GM21390 (cell line): ENCODE data around the gene RHBDF2.

ENCODE experiments used
- ATAC-seq: cut with Tn5 transposase; IDR thresholded peaks from one replicate; pipeline ENCODE4 v1.9.1; 2021; ENCODE audit not compliant: unreplicated experiment

Gene RHBDF2

DNA sequence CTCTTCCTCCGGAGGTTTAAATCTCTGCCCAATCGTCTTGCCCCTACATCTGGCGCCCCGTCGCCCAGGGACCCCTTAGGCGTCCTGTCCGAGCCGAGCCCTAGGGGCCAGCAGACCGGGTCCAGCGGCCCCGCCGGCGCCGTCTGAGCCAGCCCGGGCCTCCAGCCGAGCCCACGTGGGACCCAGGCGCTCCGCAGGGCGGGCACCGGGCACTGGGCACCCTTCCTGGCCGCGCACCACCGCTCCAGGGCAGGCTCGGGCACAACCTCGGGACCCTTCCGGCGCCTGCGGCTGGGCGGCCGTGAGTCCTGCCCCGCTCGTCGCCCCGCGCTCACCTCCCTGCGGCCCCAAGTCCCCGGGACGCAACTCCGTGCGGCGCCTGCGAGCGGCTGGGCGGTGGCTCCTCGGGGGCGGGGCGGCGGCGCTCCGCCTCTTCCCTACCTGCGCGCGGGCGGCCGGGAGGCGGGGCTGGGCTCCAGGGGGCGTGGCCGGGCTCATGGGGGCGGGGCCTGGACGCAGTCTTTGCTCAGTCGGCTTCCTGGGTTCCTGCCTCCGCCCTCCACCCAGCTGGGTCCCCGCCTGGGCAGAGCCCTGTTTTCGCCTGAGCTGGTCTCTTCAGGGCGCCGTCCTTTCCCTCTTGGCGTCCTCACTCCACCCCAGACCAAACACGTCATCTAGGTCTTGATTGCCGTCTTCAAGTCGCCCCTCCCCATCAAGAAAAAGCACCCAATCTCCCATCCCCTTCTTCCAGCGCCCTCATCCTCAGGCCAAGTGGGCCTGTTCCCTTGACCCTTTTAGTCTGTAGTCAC, at the start of gene RHBDF2:
RHBDF2 (minus strand) TSS at position 406 of the 809 bp plus-strand sequence. CDS start 19,899 bp downstream, outside the sequence.
- peak; percentile 64 for ATAC-seq

DNA sequence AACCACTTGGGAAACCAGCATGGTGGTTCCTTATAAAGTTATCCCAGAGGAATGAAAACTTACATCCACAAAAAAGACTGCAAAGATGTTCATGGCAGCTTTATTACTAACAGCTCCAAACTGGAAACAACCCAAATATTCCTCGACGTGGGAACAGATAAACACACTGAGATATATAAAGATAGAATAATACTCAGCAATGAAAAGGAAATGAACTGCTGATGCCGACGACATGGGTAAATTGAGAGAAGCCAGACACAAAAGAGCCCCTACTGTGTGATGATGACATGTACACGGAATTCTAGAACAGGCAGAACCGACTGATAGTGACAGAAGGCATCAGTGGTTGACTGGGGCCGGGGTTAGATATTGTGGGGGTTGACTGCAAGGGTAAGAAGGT, 48.3 kb upstream of the RHBDF2 start:
- ATAC-seq: no peak

DNA sequence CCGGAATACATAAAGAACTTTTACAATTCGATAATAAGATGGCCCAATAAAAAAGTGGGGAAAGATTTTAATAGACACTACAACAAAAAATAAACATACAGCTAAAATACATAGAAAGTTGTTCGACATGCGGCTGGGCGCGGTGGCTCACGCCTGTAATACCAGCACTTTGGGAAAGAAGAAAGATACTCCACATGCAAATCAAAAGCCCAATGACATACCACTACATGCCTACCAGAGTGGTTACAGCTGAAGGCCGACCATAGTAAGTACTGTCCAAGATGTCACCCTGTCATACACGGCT, 47.9 kb upstream of the RHBDF2 start:
- ATAC-seq: no peak

DNA sequence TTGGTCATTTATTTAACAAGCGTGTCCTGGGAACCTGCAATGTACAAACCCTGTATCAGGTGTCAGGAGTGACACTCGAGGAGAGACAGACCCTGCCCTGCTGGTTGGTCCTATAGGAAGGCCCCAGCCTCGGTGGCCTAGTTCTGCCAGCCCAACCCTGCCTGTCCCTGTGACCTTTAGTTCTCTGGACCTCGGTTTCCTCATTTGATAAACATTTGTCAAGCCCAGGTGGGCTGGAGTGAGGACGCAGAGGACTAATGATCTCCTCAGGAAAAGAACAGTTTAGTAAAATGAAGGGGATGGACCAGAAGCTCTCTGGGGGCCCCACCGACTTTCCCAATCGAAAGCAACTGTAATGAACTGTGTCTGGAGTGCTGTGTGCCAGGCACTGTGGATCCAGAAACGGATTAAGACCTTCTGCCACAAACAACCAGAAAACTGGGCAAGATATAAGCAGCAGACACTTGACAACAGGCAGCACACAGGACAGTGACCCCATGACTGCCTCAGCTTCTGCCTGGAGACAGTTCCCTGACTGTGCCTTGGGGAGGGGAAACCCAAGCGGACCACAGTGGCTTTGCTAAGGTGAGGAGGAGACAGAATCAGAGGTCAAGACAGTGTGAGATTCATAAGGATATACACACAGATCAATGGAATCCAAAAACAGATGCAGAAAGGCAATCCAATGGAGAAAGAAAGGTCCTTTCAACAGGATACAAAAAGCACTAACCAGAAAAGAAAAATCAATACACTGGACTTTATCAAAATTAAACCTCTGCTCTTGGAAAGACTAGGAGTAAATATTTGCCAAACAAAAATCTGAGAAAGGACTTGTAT, 47.4 kb upstream of the RHBDF2 start:
- no peak for ATAC-seq

DNA sequence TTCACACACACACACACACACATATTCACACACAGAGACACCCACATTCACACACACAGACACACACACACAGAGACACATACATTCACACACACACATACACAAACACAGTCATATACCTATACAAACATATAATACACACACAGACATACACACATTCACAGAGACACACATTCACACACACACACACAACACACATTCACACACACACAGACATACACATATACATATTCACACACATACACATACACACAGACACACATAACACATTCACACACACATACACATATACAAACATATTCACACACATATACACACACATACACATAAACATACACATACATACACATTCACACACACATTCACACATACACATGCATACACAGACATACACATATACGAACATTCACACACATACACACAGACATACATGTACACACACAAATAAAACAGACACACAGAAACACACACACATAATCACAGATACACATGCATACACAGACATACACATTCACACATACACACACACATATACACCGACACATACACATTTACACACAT, 46.5 kb upstream of the RHBDF2 start:
- ATAC-seq: no peak

DNA sequence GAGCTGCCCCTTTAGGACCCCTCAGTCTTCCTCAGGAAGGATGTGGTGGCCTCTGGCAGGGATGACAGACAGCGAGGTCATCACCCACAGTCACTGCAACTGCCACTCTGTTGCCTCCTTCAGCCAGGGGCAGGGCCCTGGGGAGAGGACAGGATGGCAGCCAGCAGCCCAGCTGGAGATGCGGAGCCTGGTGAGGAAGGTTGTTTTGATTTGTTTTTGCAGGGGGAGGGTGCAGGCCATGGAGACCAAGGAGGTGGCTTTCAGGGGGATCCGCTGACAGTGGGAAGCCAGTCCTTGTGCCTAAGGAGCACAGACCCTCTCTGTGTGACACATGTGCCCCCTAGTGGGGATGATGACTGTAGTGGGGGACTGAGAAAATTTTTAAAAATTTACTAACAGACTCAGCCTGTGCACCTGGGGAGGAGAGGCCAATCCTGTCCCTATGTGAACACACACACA, 46.0 kb upstream of the RHBDF2 start:
- no peak for ATAC-seq

DNA sequence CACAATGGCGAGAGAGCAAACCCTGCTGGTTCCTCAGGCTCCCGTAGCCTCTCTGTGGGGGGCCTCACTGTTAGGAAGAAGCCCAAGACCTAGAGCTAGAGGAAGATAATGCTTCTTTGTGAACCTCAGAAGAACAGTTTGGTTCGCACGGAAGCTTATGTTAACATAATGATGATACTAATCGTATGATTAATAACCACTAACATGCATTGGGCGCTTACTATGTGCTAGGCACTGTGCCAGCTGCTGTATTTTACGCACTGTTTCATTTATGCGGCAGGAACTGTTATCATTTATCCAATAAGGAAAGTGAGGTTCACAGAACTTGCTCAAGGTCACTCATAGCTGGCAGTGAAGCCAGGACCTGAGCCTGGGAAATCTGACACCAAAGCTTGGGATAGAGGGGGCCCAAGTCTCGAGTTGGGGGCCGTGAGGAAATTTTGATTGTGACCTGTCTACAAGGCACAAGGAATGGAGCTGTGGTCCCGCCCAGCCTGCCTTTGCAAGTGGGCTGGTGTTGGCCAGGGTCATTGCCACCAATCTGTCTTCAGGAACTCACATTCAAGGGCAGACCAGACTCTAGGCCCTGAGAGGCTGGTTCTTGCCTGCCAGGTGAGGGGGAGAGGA, 45.4 kb upstream of the RHBDF2 start:
- ATAC-seq: no peak

DNA sequence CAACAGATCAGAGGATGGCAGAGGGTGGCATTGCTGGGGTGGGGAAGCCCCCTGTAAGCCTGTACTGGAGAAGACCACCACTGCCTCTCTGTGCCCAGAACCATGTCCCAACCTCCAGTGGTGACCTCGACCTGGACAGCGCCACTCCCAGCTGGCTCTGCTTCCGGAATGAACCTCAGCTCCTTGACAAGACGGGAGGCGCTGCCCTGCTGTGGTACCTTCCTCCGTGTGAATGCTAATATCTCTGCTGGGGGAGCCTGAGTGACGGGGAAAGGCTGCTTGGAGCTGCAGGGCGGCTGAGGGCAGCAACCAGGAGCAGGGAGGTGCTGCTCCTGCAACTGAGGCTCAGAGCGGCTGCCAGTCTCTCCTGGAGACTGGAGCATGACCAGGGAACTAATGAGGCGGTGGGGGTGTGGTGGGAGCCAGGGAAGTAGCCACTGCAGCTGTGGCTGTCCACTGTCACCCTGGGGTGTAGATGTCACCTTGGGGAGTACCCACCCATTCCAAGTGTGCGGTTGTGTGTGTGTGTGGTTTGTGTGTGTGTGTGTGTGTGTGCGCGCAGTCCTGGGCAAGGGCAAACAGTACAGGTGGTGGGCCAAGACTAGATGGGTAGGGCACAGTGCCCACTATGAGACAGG, 44.8 kb upstream of the RHBDF2 start:
- no peak for ATAC-seq

DNA sequence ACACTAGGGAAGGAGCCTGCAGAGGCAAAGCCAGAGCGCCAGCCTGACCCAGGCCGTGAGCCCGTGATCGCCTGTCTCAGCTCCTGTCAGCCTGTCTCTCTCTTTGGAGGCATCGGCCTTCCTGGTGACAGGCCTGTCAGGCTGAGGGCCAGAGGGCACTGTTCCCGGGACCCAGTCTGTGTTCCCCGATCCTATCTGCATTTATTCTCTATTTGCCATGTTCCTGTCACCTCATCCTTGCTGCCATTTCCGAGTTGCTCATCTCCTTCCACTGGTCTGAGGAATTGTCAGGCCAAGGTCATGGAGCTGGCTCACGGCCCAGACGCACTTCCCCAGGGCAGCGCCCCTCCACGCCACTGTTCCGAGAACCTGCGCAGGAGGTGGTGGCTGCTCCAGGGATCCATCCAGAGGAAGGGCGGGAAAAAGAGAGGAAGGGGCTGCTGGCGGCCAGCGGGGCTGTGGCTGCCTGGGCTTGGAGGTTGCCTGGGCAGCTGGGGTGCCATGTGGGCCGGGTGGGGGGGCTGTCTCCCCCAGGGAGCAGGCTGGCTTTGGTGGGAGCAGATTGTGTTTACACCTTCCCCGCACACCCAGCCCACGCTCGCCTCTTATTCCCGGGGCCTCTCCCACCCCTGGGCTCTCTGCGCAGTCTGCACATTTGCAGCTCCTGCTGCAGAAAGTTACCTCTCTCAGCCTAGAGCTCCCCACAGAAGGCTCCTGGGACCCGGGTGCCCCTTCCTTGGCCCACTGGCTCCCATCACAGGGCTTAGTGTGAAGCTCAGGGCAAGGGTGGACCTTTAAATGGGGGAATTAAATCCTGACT, 43.5 kb upstream of the RHBDF2 start:
- no peak for ATAC-seq

DNA sequence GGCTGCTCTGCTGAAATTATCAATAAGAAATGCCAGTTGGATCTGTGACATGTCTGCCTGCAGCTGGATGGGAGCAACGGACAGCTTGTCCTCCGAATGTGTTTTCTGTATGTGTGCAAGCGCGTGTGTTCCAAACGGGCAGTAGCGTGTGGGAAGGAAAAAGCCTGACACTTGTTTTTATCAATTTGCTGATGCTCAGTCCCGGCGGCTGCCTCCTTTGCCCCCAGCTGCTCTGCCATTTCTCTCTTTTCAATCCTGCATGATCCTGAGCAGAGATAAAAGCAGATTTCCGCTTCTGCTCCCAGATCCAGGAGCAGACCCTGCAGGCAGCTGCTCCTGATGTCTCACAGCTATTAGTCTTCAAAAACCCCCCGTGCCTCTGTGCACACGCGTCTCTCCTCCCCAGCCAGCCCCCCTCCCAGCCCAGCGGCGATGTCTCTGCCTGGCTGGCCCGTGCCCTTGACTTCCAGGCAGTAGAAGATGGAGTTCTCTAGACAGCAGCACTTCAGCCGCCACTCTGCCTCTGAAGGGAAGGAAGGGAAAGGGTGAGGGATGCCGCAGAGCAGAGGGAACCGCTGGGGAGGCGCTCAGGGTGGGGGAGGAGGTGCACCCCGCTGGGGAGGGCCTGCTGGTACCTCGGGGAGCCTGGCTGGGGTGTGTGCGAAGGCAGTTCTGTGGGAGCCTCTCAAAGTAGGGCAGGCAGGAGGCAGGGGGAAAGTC, 42.8 kb upstream of the RHBDF2 start:
- no peak for ATAC-seq

DNA sequence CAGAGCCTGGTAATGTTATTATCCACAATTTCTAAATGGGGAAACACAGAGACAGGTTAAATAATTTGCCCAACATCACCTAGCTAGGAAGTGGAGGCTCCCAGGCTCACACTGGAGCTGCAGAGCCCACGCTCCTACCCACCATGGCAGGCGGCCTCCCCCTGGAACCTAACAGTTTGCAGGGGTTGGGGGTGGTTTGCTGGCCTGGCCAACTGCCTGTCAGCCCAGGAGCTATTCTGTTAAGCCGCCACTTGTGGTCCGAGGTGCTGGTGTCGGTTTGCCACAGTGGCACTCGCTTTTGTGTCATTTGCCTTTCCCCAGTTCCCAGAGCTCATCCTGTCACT, 42.2 kb upstream of the RHBDF2 start:
- ATAC-seq: no peak

DNA sequence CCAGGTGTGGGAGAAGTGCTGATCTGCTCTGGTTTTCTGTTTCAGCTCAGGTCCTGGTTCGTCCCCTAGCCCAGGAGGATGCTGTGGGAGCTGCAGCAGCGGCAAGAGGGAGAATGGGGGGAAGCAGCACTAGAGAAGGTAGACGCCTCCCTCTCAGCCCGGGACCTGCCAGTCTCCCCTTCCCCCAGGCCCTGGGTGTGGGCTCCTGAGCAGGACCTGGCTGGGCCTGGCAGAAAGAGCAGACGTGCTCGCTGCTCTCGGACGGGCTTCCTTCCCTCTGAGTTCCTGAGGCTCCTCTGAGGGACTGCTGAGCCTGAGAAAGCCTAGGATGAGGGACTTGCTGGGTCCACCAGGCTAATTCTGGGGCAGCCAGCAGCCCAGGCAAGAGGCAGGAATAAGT, 41.8 kb upstream of the RHBDF2 start:
- ATAC-seq: no peak

DNA sequence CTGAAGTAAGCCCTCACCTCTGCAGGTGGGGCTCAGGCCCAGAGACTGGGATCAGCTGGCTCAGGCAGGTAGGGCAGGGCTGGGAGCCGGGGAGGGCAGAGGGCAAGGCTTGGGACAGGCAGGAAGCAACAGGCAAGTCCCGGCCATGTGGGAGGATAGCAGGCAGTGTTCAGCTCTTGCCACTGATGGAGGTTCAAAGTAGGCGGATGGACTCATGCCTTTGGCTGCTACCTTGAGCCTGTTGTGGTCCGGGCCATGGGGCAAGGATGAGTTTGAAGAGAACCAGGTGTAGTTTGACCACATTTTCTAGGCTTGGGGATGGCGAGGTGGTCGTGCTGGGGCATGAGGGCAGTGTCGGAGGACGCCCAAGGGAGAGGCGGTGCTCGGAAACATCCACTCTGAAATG, 41.3 kb upstream of the RHBDF2 start:
- no peak for ATAC-seq

DNA sequence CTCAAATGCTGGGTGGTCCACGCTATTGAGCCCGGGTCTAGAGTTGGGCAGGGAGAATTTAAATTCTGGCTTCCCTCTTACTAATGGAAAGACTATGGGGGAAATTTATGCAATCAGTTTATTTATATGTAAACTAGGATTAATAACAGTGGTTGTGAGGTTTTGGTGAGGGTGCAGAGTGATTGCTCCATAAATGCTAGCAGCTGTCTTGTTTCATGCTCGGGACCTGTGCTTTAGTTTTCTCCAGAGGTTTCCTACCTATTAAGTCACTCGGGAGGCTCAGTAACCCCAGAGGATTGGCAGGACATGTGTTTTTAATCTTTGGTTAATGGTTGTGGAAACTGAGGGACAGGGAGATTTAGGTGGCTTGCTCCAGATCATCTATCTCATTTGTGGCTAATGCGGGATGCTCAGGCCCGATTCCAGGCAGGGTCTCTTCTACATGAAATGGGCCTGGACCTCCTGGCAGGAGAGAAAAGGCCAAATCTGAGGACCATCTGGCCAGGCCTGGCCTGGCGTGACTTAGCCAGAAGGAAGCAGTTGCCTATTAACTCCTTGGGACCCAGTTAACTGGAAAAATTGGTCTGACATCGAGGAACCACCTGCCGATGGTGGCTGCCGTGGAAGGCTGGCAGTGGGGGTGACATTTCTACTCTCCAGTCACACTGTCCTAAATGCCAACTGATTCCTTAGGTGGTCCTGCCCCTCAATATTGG, 40.7 kb upstream of the RHBDF2 start:
- ATAC-seq: no peak

DNA sequence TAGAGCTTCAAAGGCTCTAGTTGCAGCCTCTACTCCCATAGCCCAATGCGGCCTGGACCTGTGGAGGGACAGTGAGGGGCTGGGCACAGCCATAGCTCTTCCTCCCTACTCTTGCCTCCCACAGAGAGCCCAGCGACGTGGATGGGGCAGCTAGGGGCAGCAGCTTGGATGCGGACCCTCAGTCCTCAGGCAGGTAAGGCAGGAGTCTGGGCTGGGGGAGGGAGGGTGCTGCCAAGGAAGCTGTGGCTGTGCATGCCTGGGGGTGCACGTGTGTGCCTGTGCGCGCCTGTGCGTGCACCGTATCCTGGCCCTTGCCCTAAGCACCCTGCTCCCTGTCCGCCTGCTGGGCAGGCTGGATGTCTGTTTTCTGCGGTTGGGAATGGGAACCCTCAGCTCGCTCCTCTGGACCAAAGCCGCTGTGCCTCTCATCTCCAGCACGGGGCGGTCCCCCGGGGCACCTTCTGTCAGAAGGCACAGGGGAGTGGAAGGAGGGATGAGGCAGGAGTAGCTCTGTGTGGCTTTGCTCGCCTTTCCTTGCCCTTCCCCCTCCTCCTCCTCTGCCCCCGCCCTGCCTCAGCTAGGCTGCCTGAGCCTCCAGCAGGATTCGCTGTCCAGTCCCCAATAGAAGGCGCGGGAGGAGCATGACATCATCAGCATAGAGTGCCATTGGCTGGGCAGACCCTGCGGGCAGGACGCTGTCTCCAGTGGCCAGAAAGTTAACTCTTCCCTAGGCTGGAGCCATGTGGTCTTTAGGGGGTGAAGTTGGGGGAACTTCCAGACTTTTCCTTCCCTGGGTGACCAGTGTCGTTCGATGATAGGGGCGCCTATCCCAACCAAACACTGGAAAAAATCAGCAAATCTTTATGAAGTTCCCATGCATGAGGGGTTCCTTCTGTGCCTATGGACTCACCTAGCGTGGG, 39.4 kb upstream of the RHBDF2 start:
- no peak for ATAC-seq

DNA sequence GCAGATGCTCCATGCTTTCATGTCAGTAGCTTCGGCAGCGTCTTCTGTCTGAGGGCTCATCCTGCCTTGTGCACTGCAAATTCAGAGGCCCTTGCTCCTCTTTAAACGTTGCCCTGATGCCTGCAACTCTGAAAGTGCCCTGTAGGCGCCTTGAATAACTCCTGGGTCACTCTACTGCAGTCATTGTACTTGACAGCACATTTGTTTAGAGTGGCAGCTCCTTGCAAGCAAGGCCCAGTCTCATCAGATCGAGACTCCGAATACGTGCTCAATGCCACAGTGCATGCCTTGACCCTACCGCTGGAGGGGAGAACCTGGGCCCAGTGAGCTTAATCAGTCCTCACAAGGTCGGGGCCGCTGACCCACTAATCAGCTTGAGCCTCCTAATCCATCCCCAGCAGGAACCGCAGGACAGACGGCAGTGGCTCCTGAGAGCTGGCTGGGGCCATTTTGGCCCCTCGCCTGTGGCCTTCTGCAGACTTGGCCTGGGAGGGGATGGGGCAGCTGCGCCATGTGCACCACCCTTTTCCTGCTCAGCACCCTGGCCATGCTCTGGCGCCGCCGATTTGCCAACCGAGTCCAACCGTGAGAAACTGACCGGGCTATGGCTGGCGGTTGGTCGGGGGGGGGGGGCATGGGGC, 38.5 kb upstream of the RHBDF2 start, which contains the start of gene PRCD:
PRCD (plus strand) TSS at position 414 of the 641 bp plus-strand sequence; CDS start at position 512, 98 bp downstream.
- ATAC-seq: no peak

DNA sequence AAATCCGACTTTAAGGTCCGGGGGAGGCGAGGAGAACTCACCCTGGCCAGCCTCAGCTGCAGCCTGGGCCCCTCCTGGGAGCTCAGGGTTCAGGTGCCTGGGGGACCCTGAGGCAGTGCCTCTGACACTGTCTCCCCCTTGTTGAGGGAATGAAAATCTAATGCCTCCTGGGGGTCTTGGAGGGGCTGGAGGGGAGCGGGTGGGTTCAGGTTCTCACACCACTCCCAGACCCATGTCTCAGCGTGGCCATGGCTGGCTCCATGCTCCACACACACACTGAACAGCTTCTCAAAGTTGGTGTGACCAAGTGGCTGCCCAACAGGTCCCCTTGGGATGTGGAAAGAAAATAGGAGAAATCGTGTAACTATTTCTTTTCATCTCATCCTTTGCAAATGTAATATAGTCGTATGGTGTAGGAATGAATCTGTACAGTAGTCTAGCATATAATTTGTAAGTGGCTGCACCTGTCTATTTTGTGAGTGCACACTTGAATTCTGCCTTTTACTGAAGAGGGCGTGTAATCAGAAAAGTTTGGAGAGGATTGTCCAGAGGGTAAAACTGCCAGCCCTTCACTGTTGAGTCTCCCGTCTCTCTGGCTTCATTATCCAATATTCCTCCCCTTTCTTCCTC, 37.8 kb upstream of the RHBDF2 start:
- no peak for ATAC-seq
